IPS-18c (cell line): ENCODE measurements around the gene NAMPT.

ENCODE experiments used
- H3K4me3 ChIP-seq: 2 replicates; pipeline ENCODE4 v1.7.0; 2013; ENCODE audit warnings: low read depth, mild to moderate bottlenecking, low read length, moderate library complexity; ENCODE audit not compliant: insufficient read depth
- H3K9me3 ChIP-seq: one replicate; pipeline ENCODE4 v1.6.1; 2013; ENCODE audit warnings: mild to moderate bottlenecking, low read length, moderate library complexity; ENCODE audit not compliant: control insufficient read depth, insufficient read depth

NAMPT gene

GRCh38 chr7:106256144-106256543, 28.6 kb downstream of the NAMPT start:
- Histone ChIP-seq H3K9me3 (no peaks in the 10 kb centered on the region), H3K4me3 (no peak overlapping the region)

GRCh38 chr7:106255246-106255645, 29.5 kb downstream of the NAMPT start:
- no peak overlapping the region for H3K4me3 ChIP-seq
- no peaks in the 10 kb centered on the region for H3K9me3 ChIP-seq

GRCh38 chr7:106254525-106255116, 30.2 kb downstream of the NAMPT start:
- no peak overlapping the region for H3K4me3 ChIP-seq
- H3K9me3 ChIP-seq, result no peaks in the 10 kb centered on the region

- Histone ChIP-seq H3K9me3 (no peaks in the 10 kb centered on the region), H3K4me3 (no peak overlapping the region)
Measured at GRCh38 chr7:106252568-106252967, 32.2 kb downstream of the NAMPT start.

- Histone ChIP-seq H3K4me3 (no peak overlapping the region), H3K9me3 (no peaks in the 10 kb centered on the region)
Measured at GRCh38 chr7:106249488-106249887, 35.3 kb downstream of the NAMPT start.

GRCh38 chr7:106248600-106248999, 36.2 kb downstream of the NAMPT start:
- Histone ChIP-seq H3K9me3 (no peaks in the 10 kb centered on the region), H3K4me3 (no peak overlapping the region)

- Histone ChIP-seq H3K9me3 (no peaks in the 10 kb centered on the region), H3K4me3 (no peak overlapping the region)
Measured at GRCh38 chr7:106247841-106248240, 36.9 kb downstream of the NAMPT start.

- no peaks in the 10 kb centered on the region for H3K9me3 ChIP-seq
- H3K4me3 ChIP-seq, result no peak overlapping the region
Measured at GRCh38 chr7:106246902-106247711, 37.7 kb downstream of the NAMPT start.

- Histone ChIP-seq H3K9me3 (no peaks in the 10 kb centered on the region), H3K4me3 (no peak overlapping the region)
Measured at GRCh38 chr7:106243893-106244292, 40.9 kb downstream of the NAMPT start.

- no peak overlapping the region for H3K4me3 ChIP-seq
- peaks cover 2% of the 10 kb centered on the region for H3K9me3 ChIP-seq
Measured at GRCh38 chr7:106239406-106239805, 45.4 kb downstream of the NAMPT start.

GRCh38 chr7:106238830-106239229, 46.0 kb downstream of the NAMPT start:
- H3K9me3 ChIP-seq, result peaks cover 2% of the 10 kb centered on the region
- H3K4me3 ChIP-seq, result no peak overlapping the region

GRCh38 chr7:106236065-106236464, 48.7 kb downstream of the NAMPT start:
- no peak overlapping the region for H3K4me3 ChIP-seq

GRCh38 chr7:106234425-106234824, 50.4 kb downstream of the NAMPT start:
- H3K4me3 ChIP-seq, result no peak overlapping the region
- H3K9me3 ChIP-seq, result peaks cover 2% of the 10 kb centered on the region

More at GRCh38 chr7:106236065-106236464, 48.7 kb downstream of the NAMPT start:
- H3K9me3 ChIP-seq, result peaks cover 2% of the 10 kb centered on the region

- Histone ChIP-seq H3K4me3 (no peak overlapping the region), H3K9me3 (peaks cover 2% of the 10 kb centered on the region)
Measured at GRCh38 chr7:106231856-106232490, 52.8 kb downstream of the NAMPT start.

GRCh38 chr7:106225856-106226255, 58.9 kb downstream of the NAMPT start:
- Histone ChIP-seq H3K4me3 (no peak overlapping the region), H3K9me3 (peaks cover 2% of the 10 kb centered on the region)

- peaks cover 2% of the 10 kb centered on the region for H3K9me3 ChIP-seq
Measured at GRCh38 chr7:106224797-106225196, 60.0 kb downstream of the NAMPT start.

GRCh38 chr7:106223156-106223555, 61.6 kb downstream of the NAMPT start:
- Histone ChIP-seq H3K4me3 (no peak overlapping the region), H3K9me3 (peaks cover 2% of the 10 kb centered on the region)

More at GRCh38 chr7:106224797-106225196, 60.0 kb downstream of the NAMPT start:
- H3K4me3 ChIP-seq, result no peak overlapping the region

- H3K9me3 ChIP-seq, result peaks cover 2% of the 10 kb centered on the region
Measured at GRCh38 chr7:106222545-106222944, 62.2 kb downstream of the NAMPT start.

More at GRCh38 chr7:106222545-106222944, 62.2 kb downstream of the NAMPT start:
- H3K4me3 ChIP-seq, result no peak overlapping the region
